ENCODE measurements around the gene LSM8.
"Not testable (repeated sequence)": the region's sequence is repeated elsewhere in the genome, so short reads cannot be mapped to it uniquely, and the experiment has no call there.

LSM8 gene

DNA sequence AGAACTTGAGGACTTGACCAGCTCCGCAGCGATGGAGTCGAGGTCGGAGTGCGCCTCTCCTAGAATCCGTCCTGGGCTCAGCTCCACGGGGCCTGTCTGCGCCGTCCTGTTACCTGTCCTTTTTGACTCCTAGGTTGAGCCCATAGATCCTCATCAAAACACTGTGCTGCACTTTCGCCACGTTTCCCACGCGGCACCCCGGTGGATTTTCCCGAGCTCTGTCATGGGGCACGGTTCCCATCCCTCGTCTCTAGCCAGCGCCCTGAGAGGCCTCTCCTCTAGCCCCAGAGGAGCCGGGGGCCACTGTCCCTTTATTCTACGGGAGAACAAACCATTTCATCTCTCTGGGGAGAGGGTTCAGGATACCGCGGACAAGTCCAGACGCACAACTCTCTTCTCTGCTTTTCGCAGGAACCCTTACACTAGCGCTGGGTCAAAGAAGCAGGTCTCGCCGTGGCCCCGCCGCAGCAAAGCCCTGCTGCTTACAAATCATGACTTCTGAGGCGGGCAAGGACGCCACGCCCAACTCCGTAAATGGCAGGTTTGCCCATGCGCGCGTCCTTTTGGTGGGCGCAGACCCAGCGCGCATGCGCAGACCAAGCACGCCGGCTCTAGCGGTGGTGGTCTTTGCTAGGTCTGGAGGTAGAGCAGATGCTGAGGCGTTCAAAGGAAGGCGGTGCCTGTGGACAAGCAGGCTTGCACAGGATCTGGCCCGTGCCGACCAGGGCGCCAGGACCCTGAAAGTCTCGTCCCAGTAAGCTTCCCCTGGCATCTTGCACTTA lies 30.3 kb downstream of the LSM8 start:
- DNase-seq, result no peak

DNA sequence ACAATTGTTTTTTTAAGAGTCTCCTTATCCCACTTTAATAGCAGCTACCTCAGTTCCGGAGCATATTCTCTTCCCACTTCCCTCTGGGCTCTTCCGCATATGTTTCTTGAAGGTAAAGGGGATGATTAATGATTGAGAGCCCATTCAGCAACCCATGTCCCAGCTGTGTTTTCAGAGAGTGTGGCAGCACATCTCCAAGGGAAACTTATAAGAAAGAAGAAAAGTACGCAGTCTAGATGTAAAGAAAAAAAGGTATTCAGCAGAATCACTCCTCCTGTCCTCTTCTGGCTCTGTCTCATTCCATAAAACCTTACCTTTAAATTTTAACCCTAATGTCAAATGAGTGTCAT lies 30.8 kb downstream of the LSM8 start:
- no peak for DNase-seq

DNA sequence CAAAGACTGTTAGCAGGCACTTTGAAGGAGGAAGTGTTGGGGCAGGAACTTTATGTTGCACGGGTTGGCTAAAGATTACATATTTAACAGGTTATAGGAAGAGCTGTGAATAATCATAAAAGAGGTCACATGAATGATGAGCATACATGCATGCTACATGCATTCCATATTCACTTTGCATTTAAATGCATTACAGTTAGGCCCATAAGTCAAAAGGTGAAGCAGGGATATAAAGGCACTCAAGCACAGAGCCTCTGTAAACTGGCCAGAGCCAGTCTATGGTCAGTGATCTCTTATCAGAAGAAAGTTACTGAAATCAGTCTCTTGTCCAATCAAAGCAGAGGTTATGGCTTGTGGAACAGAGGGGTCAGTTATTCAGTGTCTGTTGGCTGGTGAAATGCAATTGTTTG lies 33.3 kb downstream of the LSM8 start:
- DNase-seq, result no peak

DNA sequence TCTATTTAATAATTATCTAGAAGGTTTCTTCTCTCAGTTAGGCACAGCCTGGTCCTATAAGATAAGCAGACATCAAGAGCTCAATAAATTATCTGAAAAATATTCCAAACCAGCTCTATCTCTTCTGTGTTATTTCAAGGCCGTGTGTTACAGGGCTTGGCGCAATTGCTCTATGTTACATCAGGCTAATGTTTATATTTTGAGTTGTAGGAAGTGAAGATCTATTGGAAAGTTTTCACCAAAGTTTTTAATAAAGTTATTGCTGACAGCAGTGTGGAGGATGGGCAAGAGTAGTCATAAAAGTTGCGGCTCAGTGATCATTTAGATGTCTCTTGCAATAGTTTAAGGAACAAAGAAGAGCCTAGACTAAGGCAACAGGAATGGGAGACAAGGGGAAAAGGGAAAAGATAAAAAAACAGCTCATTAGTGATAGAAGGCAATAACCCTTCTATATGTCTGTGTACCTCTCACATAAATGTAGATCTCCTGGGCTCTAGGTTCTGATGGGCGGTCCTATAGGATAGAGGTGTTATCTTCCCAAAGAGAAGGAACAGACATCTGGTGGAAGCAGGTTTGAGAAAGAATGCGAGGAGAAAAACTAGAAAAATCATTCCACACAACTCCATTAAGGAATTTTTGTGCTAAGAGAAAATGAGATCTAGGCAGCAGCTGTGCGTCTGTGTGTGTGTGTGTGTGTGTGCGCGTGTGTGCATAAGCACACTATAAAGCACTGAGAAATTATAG lies 34.6 kb downstream of the LSM8 start:
- no peak for DNase-seq

DNA sequence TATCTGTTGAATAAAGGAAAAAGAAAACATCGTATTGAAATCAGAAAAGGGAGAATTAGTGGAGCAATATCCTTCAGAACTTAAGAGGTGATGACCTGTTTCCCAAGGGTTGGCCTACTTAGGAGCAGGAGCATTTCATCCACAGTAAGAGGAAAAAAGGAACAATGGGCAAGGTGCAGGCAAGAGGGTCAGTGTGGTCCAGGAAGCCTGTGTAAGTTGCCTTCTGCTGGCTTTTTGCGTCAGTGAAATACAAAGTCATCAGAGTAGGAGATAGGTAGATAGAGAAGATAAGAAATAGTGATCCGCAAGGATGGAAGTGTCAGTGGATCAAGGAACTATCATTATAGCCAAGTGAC lies 35.2 kb downstream of the LSM8 start:
- no peak for DNase-seq

DNA sequence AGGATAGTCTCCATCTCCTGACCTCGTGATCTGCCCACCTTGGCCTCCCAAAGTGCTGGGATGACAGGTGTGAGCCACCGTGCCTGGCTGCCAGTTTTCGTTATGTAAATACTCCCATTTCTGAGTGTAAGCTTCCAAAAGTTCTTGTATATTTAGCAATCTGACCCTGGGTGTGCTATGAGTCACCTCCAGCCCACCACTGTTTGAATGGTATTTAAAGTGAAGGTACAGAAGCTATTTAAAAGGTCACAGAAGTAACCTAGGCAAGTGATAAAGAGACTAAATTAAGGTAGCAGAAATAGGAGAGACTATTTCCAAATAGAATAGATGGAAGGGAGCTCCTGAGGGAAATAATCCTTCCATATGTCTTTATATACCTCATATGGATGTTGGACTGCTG lies 36.6 kb downstream of the LSM8 start:
- no peak for DNase-seq

DNA sequence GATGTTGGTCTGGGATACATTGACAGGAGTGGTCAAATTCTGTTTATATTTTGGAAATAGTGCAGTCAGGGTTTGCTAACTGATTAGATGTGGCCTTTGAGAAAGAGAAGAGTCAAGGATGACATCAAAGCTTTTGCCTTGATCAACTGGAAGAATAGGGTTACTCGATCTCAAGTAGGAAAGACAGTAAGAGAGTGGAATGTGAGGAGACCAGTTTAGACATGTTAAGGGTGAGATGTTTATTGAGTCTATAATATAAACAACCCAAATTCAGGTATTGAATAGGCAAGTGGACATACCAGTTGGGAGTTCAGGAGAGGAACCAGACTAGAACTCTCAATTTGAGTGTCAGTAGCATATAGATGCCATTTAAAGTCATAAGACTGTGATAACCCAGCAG lies 38.6 kb downstream of the LSM8 start:
- DNase-seq, result no peak

DNA sequence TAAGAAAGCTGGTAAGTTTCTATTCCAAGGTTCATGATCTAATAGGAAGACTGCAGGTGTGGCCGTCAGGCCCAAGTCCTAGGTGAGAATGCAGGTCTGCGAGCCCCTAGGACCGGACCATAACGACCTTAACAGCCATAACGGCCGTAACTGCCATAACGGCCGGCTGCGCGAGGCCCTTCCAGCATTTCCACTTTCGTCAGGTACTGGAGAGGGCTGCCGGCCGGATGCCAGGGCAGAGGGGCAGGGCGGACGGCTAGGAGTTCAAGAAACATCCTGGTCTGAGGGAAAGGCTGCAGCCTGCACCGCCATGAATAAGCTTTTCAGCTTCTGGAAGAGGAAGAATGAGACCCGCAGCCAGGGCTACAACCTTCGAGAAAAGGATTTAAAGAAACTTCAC lies 40.6 kb downstream of the LSM8 start, which contains the start of gene ANKRD7:
Gene ANKRD7 (plus strand): TSS at position 184 of the 400 bp plus-strand sequence. CDS start 127 bp downstream, at position 311.
- DNase-seq, result no peak

DNA sequence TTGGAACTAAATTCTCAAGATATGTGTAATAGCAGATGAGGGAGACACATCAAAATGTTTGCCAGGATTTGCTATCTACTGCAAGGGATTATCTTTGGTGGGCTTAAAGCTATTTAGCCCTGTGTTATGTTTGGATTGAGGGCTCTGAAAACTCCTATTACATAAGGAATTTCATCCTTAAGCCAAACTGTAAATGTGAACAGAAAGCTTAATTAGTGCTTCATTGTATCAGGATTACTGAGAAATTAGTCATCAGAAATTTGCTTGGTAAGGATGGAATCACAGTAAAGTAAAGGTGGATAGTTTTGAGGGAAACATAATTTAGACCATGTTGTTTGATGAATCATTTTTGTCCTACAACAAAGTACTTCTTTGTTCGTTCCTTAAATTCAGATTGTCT lies 48.9 kb downstream of the LSM8 start:
- no peak for DNase-seq

DNA sequence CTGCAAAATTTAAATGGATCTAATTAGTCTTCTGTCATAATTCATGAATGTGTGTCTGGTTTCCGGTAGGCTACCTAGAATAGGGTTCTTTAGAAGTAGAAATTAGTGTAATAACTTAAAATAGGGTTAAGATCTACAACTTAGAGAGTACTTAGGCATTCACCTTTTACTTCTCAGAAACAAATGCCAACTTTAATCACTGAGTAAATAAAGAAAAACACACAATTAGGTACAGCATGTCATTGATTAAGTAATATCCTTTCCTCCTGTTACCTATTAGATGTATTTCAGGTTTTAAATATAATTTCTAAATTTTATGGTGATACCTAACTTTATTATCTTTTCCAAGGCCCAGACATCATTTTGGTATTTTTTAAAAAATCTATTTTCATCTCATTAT lies 49.8 kb downstream of the LSM8 start:
- no peak for DNase-seq

DNA sequence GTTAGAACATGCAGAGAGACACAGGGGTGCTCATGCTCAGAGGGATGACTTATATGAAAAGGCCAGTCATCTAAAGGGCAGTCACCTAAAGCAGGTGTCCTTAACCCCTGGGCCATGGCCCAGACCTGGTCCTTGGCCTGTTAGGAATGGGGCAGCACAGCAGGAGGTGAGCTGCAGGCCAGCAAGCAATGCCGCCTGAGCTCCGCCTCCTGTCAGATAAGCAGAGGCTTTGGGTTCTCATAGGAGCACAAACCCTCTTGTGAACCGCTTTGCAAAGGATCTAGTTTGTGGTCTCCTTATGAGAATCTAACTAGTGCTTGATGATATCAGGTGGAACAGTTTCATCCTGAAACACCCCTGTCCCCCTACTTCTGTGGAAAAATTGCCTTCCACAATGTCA lies 55.0 kb downstream of the LSM8 start:
- no peak for DNase-seq

DNA sequence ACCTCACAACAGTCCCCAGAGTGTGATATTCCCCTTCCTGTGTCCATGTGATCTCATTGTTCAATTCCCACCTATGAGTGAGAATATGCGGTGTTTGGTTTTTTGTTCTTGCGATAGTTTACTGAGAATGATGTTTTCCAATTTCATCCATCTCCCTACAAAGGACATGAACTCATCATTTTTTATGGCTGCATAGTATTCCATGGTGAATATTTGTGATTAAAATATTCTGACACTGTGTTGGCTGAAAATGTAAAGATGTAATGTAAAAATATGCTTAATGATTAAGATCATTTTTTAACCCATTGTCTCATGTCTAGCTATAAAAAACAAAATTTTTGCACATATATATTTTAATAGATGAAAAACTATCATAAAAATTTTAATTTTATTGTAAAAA lies 56.4 kb downstream of the LSM8 start:
- DNase-seq, result not testable (repeated sequence)

Measured in NCI-H2081 treated with DMSO at 0.1 percent for 48 hours (cell line).